Left colon (tissue), 2 donors: ENCODE data around the gene ATP5MC3. TPM values are rescaled to one million over a fixed set of nuclear protein-coding genes. Genes with fewer than 3 reads are reported as not detected.
"Not testable (repeated sequence)": the region's sequence is repeated elsewhere in the genome, so short reads cannot be mapped to it uniquely, and the experiment has no call there.

ENCODE experiments used
- ATAC-seq: fragments of 200-7000 bp; cut with Tn5 transposase; one replicate; pipeline ENCODE4 v1.9.1; 2020; ENCODE audit warnings: mild to moderate bottlenecking, moderate library complexity
- DNase-seq, 2 donors: peaks; one replicate each; pipeline ENCODE4 v3.0.0-alpha.2; 2020
- intact Hi-C, 2 donors: fragments of 100-400 bp; cut with DNase I in 1 of 2; cut with micrococcal nuclease in 1 of 2; formaldehyde crosslinking; loops; one replicate each; pipeline versions ENCODE4 v1.11.2 to v1.14.0; 2022; cut with DNase I, micrococcal nuclease
- long read RNA-seq: library from polyadenylated mRNA; unstranded; transcript quantifications from one replicate; pipeline ENCODE4 v2.0.0, GENCODE V29; 2021
- total RNA-seq, 2 donors: library from RNA; stranded (reverse); fragmentation: NEBNext Ultra II Directional; extraction: Animal tissue kit (Norgen Biotek cat#: 25700); gene quantifications; one replicate each; pipeline ENCODE4 v1.2.1, GENCODE V29; 2021
- donor health status: DM: no; HTN: no; CAD: no.
- donor health status: DM: yes; HTN: yes; CAD: no.

The ATP5MC3 gene
- total RNA-seq, result 100 to 1,000 TPM; 513 to 713 TPM
- long read RNA-seq, full-length matches to known transcripts, result 336 of 363 reads
- long read RNA-seq, partial matches to known transcripts, result 16 of 363 reads
- long read RNA-seq, other reads (novel, unspliced or antisense), result 11 of 363 reads

DNA sequence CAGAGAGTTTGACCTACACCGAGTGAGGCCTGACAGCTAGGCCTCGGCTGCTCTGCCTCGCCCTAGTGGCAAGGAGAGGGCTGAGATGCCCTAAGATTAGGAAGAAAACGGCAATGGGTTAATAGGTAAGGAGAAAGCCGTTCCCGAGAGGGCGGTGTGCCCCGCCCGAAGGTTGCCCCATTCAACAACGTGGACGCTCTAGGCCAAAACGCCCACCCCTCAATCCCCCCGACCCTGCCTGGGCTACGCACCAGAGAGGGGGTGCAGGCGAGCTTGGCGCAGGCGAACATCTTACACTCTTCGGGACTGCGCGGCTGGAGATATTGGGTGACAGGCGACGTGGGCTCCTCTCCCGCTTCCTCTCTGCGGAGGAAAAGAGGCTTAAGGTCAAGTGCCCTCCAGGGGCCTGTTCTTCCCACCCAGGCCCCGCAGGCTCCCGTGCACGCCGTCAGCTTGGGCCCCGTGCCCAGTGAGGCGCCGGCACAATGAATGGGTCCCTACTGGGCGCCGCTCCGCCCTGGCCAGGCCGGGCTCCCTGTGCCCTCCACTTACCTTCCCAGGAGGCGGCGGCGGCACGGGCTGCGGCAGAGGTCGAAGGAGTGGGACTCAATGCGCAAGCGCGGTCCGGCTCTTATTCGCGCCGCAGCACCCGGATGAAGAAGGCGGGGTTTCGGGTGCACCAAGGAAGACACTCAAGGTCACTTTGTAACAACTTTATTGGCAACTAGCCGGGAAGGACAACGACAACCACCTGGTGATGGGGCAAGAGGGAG lies at the start of gene ATP5MC3:
Gene ATP5MC3, minus strand, starts transcription at position 607 of the 773 bp plus-strand sequence. Its CDS starts 317 bp downstream, at position 290.
- intact Hi-C loops, result no loop called here
- DNase-seq (peak; percentile 96), ATAC-seq (peak; percentile 96)

GRCh38 chr2:175228601-175229000 lies 47.1 kb upstream of the ATP5MC3 start:
- DNase-seq, ATAC-seq, intact Hi-C loops: not testable (repeated sequence)

DNA sequence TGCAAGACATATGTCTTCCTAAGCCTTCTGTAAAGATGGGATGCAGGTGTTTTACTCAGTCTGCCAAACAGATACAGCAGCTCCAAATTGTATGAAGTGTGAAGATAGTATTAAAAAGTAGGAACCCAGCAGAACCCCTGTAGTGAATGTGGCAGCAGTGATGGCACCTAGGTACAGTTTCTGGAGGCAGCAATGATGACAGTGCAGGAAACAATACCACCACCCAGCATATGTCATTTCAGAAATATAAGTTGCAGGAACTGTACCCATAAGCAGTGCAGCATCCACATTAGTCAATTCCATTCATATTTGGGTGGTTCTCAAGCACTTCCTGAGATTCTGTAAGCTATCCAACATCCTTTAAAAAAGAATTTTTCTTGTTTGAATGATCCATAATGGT lies 46.7 kb upstream of the ATP5MC3 start:
- intact Hi-C loops, result no loop called here

GRCh38 chr2:175227393-175227792 lies 45.9 kb upstream of the ATP5MC3 start:
- DNase-seq, result no peak
- no peak for ATAC-seq
- intact Hi-C loops, result no loop called here

More for the DNA sequence above, 46.7 kb upstream of the ATP5MC3 start:
- ATAC-seq (no peak), DNase-seq (no peak)

DNA sequence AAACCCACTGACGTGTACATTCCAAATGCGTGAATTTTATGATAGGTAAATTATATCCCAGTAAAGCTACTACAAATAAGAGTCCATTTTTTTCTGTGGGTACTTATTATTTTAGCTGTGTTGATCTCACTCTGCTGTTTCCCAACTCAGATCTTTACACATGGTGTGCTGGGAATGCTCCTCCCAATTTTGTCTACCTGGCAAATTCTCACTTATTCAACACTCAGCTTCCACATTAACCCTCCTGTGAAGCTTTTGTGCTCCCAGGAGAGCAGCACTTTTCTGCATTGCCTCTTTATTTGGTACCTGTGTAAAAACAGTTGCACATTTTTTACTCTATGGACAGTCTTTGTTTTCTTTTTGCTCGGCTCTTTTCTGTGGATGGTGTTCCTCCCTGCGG lies 38.6 kb upstream of the ATP5MC3 start:
- DNase-seq (no peak), ATAC-seq (no peak)
- intact Hi-C loops, result no loop called here

DNA sequence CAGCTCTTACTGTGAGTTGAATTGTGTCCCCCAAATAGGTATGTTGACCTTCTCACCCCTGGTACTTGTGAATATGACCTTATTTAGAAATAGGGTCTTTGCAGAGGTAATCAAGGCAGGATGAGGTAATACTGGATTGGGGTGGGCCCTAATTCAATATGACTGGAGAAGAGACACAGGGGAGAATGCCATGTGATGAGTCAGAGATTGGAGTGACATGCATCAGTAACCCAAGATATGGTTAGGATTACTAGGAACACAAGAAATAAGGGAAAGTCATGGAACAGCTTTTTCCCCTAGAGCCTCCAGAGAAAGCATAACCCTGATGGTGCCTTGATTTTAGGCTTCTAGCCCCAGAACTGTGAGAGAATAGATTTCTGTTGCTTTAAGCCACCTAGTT lies 37.0 kb upstream of the ATP5MC3 start:
- ATAC-seq (no peak), DNase-seq (no peak)
- intact Hi-C loops, result no loop called here

DNA sequence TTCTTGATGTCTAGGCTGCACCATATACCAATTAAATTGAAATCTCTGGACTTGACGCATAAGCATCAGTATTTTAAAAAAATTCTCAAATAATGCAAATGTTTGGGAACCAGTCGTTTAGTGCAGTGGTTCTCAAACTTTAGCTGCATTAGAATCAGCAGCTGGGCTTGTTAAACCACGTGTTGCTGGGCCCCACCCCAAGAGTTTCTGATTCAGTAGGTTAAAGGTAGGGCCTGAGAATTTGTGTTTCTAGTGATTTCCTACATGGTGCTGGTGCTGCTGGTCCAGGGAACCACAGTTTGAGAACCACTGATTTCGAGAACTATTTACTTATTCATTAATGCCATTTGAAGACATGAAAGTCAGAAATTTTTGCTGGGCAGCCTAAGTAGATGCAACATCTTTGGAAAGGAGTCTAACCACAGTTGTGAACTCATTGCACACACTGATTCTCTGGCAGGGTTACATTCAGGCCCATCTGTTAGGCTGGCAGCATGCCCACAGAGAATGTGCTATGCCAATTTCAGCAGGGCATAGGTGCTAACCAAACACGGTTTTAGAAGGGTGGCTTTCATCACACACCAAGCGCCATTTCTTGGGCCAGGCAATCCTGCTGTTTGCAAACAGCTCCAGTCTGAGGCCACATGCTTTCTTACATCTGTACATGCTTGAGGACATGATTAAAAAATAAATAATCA lies 26.4 kb upstream of the ATP5MC3 start:
- peak in 1 of 2 donors; percentile 16 for DNase-seq
- no peak for ATAC-seq
- intact Hi-C loops, result no loop called here

DNA sequence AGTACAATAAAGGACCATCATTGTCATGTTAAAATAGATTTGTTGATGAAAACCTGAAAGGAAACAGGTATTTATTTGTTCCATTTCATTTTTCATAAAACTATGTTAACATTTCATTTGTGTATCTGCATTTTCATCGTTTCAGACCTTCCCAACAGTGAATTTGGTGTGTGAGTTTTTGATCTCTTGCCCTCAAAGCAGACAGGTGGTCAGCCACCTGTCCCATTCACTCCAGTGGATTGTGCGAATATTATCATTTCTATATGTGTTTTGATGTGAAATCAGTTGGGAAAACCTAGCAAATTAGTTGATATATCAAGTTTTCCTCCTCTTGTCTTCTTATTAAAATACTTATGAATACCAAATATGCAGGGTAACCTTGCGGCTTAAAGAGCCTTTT lies 25.4 kb upstream of the ATP5MC3 start:
- intact Hi-C loops, result no loop called here
- no peak for DNase-seq
- no peak for ATAC-seq

DNA sequence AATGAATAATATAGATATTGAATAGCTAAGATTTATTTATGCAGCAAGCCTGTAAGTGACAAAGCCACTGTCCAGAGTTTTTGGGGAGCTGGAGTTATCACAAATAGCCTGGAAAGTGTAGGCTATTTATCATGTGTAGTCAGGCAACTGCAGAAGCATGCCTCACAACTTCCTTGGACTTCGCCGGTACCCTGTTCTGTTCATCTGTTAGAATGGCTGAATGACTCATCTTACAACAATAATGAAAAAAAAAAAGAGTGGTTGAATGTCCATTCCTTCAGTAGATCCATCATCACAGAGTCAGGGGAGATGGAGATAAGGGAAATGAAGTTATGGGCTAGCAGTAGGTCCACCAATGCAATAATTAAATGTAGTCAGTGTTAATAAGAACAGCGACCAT lies 24.0 kb upstream of the ATP5MC3 start:
- no peak for DNase-seq
- intact Hi-C loops, result no loop called here
- ATAC-seq, result no peak

DNA sequence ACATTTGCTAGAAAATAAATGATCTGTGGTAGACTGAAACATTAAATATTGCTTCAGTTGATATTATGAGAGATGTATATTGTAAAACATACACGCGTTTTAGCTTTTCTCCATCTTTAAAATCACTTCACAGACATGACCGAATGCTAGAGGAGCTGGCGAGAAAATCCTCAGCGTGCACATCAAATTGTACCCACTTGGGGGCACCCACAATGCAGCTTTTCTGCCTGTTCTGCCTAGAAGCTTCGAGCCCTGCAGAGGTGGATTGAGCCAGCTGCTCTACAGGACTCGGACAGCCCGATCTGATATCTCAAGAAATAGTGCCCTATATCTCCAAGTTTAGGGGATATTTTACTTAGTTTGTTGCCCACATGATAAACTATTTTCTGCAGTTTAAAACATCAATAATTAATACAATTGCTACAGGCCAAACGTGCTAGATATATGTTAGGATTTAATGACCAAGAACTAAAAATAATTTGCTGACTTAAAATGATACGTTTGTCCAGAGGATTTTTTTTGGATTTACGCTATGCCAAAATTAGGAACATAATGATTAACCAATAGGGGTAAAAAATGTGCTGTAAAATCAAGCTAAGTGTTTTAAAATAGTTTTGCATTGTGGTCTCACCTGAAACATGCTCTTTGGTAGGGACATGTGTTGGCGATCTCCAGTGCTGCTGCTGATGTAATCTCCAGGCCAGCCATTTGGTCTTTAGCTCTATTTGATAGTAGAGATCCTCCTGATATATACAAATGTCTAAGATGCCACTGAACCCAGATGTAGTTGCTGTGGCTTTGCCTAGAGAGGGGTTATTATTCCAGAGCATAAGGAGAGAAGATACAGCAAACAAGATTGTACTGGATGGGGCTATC lies 22.3 kb upstream of the ATP5MC3 start:
- intact Hi-C loops, result no loop called here
- DNase-seq (peak; percentile 38 to 47), ATAC-seq (peak; percentile 77)

- ATAC-seq (no peak), DNase-seq (no peak)
- intact Hi-C loops, result no loop called here
These were observed 13.5 kb upstream of the ATP5MC3 start for GRCh38 chr2:175195012-175195411.

DNA sequence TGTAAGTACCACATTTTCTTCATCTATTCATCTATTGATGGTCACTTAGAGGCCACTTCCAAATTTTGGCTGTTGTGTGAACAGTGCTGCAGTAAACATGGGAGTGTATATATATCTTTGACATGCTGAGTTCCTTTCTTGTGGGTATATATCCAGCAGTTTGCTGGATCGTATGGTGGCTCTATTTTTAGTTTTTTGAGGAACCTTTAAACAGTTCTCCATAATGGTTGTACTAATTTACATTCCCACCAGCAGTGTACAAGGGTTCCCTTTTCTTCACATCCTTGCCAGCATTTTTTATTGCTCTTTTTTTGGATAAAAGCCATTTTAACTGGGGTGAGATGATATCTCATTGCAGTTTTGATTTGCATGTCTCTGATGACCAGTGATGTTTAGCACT lies 7.3 kb upstream of the ATP5MC3 start:
- no peak for ATAC-seq
- intact Hi-C loops, result no loop called here
- no peak for DNase-seq

- no peak for DNase-seq
- peak; percentile 69 for ATAC-seq
These were observed 5.9 kb upstream of the ATP5MC3 start for GRCh38 chr2:175187378-175187777.

GRCh38 chr2:175183674-175184073 lies 2.2 kb upstream of the ATP5MC3 start:
- intact Hi-C loops, result no loop called here
- no peak for ATAC-seq

More at GRCh38 chr2:175187378-175187777, 5.9 kb upstream of the ATP5MC3 start:
- intact Hi-C loops, result no loop called here

GRCh38 chr2:175181877-175182308 lies 383 bp upstream of the ATP5MC3 start:
- intact Hi-C loops, result no loop called here
- ATAC-seq, result no peak

More at GRCh38 chr2:175183674-175184073, 2.2 kb upstream of the ATP5MC3 start:
- DNase-seq, result no peak

GRCh38 chr2:175180701-175181103 lies 808 bp downstream of the ATP5MC3 start:
- intact Hi-C loops, result no loop called here
- DNase-seq, result peak; percentile 59 to 63

More at GRCh38 chr2:175181877-175182308, 383 bp upstream of the ATP5MC3 start:
- DNase-seq, result no peak

DNA sequence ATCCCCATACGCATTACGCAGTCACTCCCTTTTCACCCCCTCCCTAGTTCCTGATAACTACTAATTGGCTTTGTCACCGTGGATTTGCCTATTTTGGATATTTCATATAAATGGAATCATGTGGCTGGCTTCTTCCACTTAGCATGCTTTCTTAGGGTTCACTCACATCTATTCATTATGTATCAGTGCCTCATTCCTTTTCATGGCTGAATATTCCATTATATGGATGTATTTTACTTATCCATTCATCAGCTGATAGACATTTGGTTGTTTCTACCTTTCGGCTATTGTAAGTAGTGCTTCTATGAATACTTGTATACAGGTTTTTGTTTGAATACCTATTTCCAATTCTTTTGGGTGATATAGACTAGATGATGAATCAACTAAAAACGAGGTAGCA lies 4.9 kb downstream of the ATP5MC3 start:
- ATAC-seq (no peak), DNase-seq (no peak)
- intact Hi-C loops, result no loop called here

More at GRCh38 chr2:175180701-175181103, 808 bp downstream of the ATP5MC3 start:
- ATAC-seq, result peak; percentile 84

- ATAC-seq (no peak), DNase-seq (no peak)
- intact Hi-C loops, result no loop called here
These were observed 5.6 kb downstream of the ATP5MC3 start for GRCh38 chr2:175175896-175176295.

DNA sequence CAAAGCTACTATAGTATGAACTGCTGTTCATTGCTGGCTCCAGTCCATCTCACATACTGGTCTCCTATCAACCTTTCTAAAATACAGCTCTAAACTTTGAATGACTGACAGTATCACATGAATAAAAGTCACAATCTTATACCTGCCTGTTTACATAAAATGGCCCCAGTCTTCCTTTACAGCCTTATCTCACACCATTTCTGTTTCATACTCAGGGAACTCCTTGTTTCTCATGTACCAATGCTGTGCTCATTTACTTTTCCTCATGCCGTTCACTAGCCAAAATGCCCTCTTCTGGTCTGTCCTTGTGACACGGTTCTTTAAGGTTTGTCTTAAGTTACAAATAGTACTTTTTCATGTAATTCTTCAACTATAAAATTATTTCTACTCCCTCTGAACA lies 6.2 kb downstream of the ATP5MC3 start:
- DNase-seq (no peak), ATAC-seq (peak; percentile 26)
- intact Hi-C loops, result no loop called here
